GM12878 (cell line): ENCODE measurements around the gene OXCT1. TPM values are rescaled to one million over a fixed set of nuclear protein-coding genes. Genes with fewer than 3 reads are reported as not detected.

Source experiments
- ATAC-seq: fragments of 200-7000 bp; cut with Tn5 transposase; 3 replicates; pipeline ENCODE4 v1.9.1; 2020; ENCODE audit warnings: mild to moderate bottlenecking, moderate library complexity
- BruUV-seq: library from RNA; stranded (reverse); fragments of 400-500 nt; replicated peaks from 2 replicates; lab custom pipeline; 2021; lab: Mats Ljungman, UMichigan
- CTCF ChIA-PET: fragments of 300-600 bp; sonication (Branson Sonifier 250); formaldehyde crosslinking; extraction: SDS; loops from one replicate; lab custom pipeline; 2021; ENCODE audit warnings: inconsistent platforms; lab: Yijun Ruan, JAX
- POLR2A ChIA-PET: fragments of 350-600 bp; formaldehyde crosslinking; extraction: SDS; loops from one replicate; lab custom pipeline; 2021; ENCODE audit warnings: inconsistent platforms; lab: Charles Lee
- RAD21 ChIA-PET: fragments of 300-600 bp; sonication (Branson Sonifier 250); formaldehyde crosslinking; loops from one replicate; lab custom pipeline; 2023; ENCODE audit warnings: antibody characterized with exemption; ENCODE audit not compliant: unreplicated experiment; lab: Charles Lee
- SMC1A ChIA-PET: fragments of 300-600 bp; sonication (Branson Sonifier 250); formaldehyde crosslinking; loops from one replicate; lab custom pipeline; 2023; ENCODE audit not compliant: unreplicated experiment, uncharacterized antibody; lab: Charles Lee
- DNase-seq: peaks from one replicate; pipeline ENCODE4 v3.0.0-alpha.2; 2011; ENCODE audit warnings: low read depth, low spot score
- FAIRE-seq: peaks from 3 replicates; lab custom pipeline; 2011; peaks lifted over from hg19 to GRCh38; lab: Jason Lieb, UNC
- H2AFZ ChIP-seq: 2 replicates; pipeline ENCODE4 v1.6.0; 2011; ENCODE audit warnings: low read depth, low read length, control low read depth; ENCODE audit not compliant: control insufficient read depth
- H3K27ac ChIP-seq: 2 replicates; pipeline ENCODE4 v1.5.1; 2011; ENCODE audit warnings: control low read depth; ENCODE audit not compliant: control insufficient read depth, insufficient read depth
- H3K27me3 ChIP-seq, 2 experiments: replicated peaks in 1 of 2; 2 replicates each; pipeline versions ENCODE4 v1.6.0 to v1.6.1; 2011; ENCODE audit warnings: low read length in 1 of 2; ENCODE audit not compliant: control insufficient read depth in 2 of 2, insufficient read depth in 2 of 2
- H3K36me3 ChIP-seq, 2 experiments: 2 replicates each; pipeline ENCODE4 v1.5.1; 2011; ENCODE audit warnings: low read length in 1 of 2; ENCODE audit not compliant: control insufficient read depth in 2 of 2, insufficient read depth in 2 of 2
- H3K4me1 ChIP-seq: 2 replicates; pipeline ENCODE4 v1.6.1; 2011; ENCODE audit warnings: mild to moderate bottlenecking, low read length, moderate library complexity, mixed read lengths; ENCODE audit not compliant: control insufficient read depth, insufficient read depth
- H3K4me2 ChIP-seq: 2 replicates; pipeline ENCODE4 v1.6.0; 2011; ENCODE audit warnings: control low read depth; ENCODE audit not compliant: control insufficient read depth, insufficient read depth
- H3K4me3 ChIP-seq: fragments of 200-600 bp; sonication (generic); 2 replicates; pipeline ENCODE4 v1.5.1; 2016
- H3K79me2 ChIP-seq: 2 replicates; pipeline ENCODE4 v1.6.0; 2011; ENCODE audit warnings: low read length; ENCODE audit not compliant: control insufficient read depth, insufficient read depth
- H3K9ac ChIP-seq: 2 replicates; pipeline ENCODE4 v1.8.0; 2011; ENCODE audit warnings: low read length, control low read depth, mixed read lengths; ENCODE audit not compliant: control insufficient read depth, insufficient read depth
- H3K9me3 ChIP-seq: replicated peaks from 3 replicates; pipeline ENCODE4 v1.5.1; 2011; ENCODE audit warnings: mild to moderate bottlenecking, low read length; ENCODE audit not compliant: control insufficient read depth, insufficient read depth
- H4K20me1 ChIP-seq: 2 replicates; pipeline ENCODE4 v1.6.0; 2011; ENCODE audit not compliant: control insufficient read depth, insufficient read depth
- BMI1 ChIP-seq: fragments of 450-650 bp; IDR thresholded peaks from 2 replicates; pipeline ENCODE4 v1.6.1; 2016; ENCODE audit warnings: mild to moderate bottlenecking, moderate library complexity, borderline replicate concordance
- IKZF1 ChIP-seq: fragments of 450-650 bp; conservative IDR thresholded peaks from 2 replicates; pipeline ENCODE4 v1.6.1; 2017; ENCODE audit warnings: antibody characterized with exemption, mild to moderate bottlenecking
- IKZF2 ChIP-seq, 2 experiments: fragments of 450-650 bp; IDR thresholded peaks; 2 replicates each; pipeline ENCODE4 v1.6.1; 2017; ENCODE audit warnings: mild to moderate bottlenecking in 2 of 2, moderate library complexity in 2 of 2
- LARP7 ChIP-seq: fragments of 450-650 bp; IDR thresholded peaks from 2 replicates; pipeline ENCODE4 v1.6.1; 2017; ENCODE audit warnings: mild to moderate bottlenecking
- MEF2B ChIP-seq: fragments of 450-650 bp; IDR thresholded peaks from 2 replicates; pipeline ENCODE4 v1.6.1; 2018; ENCODE audit warnings: mild to moderate bottlenecking, moderate library complexity; ENCODE audit not compliant: partially characterized antibody, poor library complexity, severe bottlenecking
- MTA2 ChIP-seq: fragments of 450-650 bp; IDR thresholded peaks from 2 replicates; pipeline ENCODE4 v1.6.1; 2016; ENCODE audit warnings: low read depth, mild to moderate bottlenecking, moderate library complexity
- POU2F2 ChIP-seq: IDR thresholded peaks from 3 replicates; pipeline ENCODE4 v1.6.1; 2011; ENCODE audit warnings: low read depth, mild to moderate bottlenecking, low read length, borderline replicate concordance
- RB1 ChIP-seq: fragments of 450-650 bp; formaldehyde crosslinking; IDR thresholded peaks from 2 replicates; pipeline ENCODE4 v1.6.1; 2017; ENCODE audit warnings: mild to moderate bottlenecking, borderline replicate concordance
- WGBS: methylation state at CpG from one replicate; pipeline ENCODE4 v1.1.6; 2016; ENCODE audit warnings: low lambda C conversion rate; ENCODE audit not compliant: insufficient replicate concordance, insufficient coverage; ENCODE audit errors: missing lambda C conversion rate; 5-methylcytosine and 5-hydroxymethylcytosine counted together
- in situ Hi-C: fragments of 300-500 bp; cut with MboI; formaldehyde crosslinking; loops from 9 replicates; pipeline ENCODE4 v1.14.3; 2018; ENCODE audit warnings: mixed read lengths
- intact Hi-C: fragments of 100-400 bp; cut with micrococcal nuclease; formaldehyde crosslinking; loops from one replicate; pipeline ENCODE4 v1.14.2; 2022; ENCODE audit not compliant: unreplicated experiment
- polyA plus RNA-seq, 11 experiments: library from polyadenylated mRNA; depleted of rRNA in 4 of 11; unstranded in 6 of 11; stranded (reverse) in 5 of 11; fragments of >200 nt; fragmentation: Nextera tagmentation in 4 of 11; fragmentation: Illumina TruSeq in 1 of 11; extraction: Ambion mirVana in 4 of 11; extraction: Trizol in 1 of 11; gene quantifications; 1 replicate in 1 of 11; 2 replicates in 10 of 11; pipeline versions ENCODE4 v1.2.1 to v1.2.3, GENCODE V29; 2011 to 2016; ENCODE audit warnings: inconsistent platforms in 2 of 11, missing spikeins in 2 of 11, low read depth in 1 of 11
- total RNA-seq, 4 experiments: library from RNA; depleted of rRNA in 3 of 4; stranded (reverse); fragments of >200 nt in 3 of 4; fragmentation: Illumina TruSeq in 1 of 4; extraction: Trizol in 1 of 4; gene quantifications; 2 replicates each; pipeline versions ENCODE4 v1.2.1 to v1.2.3, GENCODE V29; 2013 to 2021
- TF ChIP-seq, protein P1 (sequence below): fragments of 450-650 bp; IDR thresholded peaks from 2 replicates; pipeline ENCODE4 v1.6.1; 2017; ENCODE audit warnings: low read depth, mild to moderate bottlenecking, moderate library complexity

Gene OXCT1
- total and polyA plus RNA-seq, 10 of the 15 experiments (the other 5 are each of a cell fraction or from before 2014, with no cell fraction given): 46.9 to 103 (median 70.5) TPM

GRCh38 chr5:41763574-41763973 is 106.7 kb downstream of the OXCT1 start:
- ATAC-seq: peak; percentile 68
- in situ Hi-C loops (no loop called here), intact Hi-C loops (no loop called here)
- Histone ChIP-seq H3K4me1 (peaks cover 21% of the 10 kb centered on the region), H3K9me3 (no peaks in the 10 kb centered on the region), H3K9ac (no peak overlapping the region), H2AFZ (no peak overlapping the region), H3K79me2 (no peaks in the 10 kb centered on the region), H3K4me3 (no peak overlapping the region), H3K27ac (peak overlapping the region; percentile 38)
- ChIA-PET SMC1A (interaction anchor here (0.7 to 10.5 kb wide), 12 partner anchors 11 to 852 kb away, joined by 3 to 104 read pairs (median 3); no protein-coding TSS in a partner anchor), POLR2A (interaction anchor here (1.1 to 1.3 kb wide), 2 partner anchors 10 to 11 kb away, joined by 3 to 7 read pairs; no protein-coding TSS in a partner anchor)
- no TSS peak for BruUV-seq
- no peak for DNase-seq
- no peak for FAIRE-seq
- TF ChIP-seq, protein P1, sequence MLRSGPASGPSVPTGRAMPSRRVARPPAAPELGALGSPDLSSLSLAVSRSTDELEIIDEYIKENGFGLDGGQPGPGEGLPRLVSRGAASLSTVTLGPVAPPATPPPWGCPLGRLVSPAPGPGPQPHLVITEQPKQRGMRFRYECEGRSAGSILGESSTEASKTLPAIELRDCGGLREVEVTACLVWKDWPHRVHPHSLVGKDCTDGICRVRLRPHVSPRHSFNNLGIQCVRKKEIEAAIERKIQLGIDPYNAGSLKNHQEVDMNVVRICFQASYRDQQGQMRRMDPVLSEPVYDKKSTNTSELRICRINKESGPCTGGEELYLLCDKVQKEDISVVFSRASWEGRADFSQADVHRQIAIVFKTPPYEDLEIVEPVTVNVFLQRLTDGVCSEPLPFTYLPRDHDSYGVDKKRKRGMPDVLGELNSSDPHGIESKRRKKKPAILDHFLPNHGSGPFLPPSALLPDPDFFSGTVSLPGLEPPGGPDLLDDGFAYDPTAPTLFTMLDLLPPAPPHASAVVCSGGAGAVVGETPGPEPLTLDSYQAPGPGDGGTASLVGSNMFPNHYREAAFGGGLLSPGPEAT: peak; percentile 63; the same call in 1 of the 2 replicates
- TF ChIP-seq POU2F2: 0 out of 3 replicates have a peak, but pooled peaks have one; percentile 30
- no peak for TF ChIP-seq RB1
- peak; percentile 37; the same call in 1 of the 2 replicates for TF ChIP-seq IKZF1
- TF ChIP-seq LARP7: no peak
- peak; percentile 26 to 61; a peak in 2 of 4 replicates for TF ChIP-seq IKZF2 (IDR thresholded peaks at IDR 0.05)
- TF ChIP-seq MEF2B: peak; percentile 22
- no peak for TF ChIP-seq BMI1
- peak; percentile 38; the same call in 1 of the 2 replicates for TF ChIP-seq MTA2
- TF ChIP-seq, all 136 proteins: peak for 6
- H4K20me1 ChIP-seq: no peaks in the 10 kb centered on the region
- H3K4me2 ChIP-seq: 0 out of 2 replicates have a peak overlapping the region, but pooled peaks have one; percentile 28
- CTCF ChIA-PET: interaction anchor here (0.9 to 6.8 kb wide), 5 partner anchors 8 to 78 kb away, joined by 3 to 28 read pairs (median 3); no protein-coding TSS in a partner anchor
- RAD21 ChIA-PET: interaction anchor here (0.7 to 7.9 kb wide), 5 partner anchors 15 to 104 kb away, joined by 3 to 46 read pairs (median 3); no protein-coding TSS in a partner anchor
- no peaks in the 10 kb centered on the region for H3K27me3 ChIP-seq
- WGBS: 57% methylated on average over 2 of the region's 2 CpGs
- peaks cover 2 to 4% of the 10 kb centered on the region in 2 experiments; a peak in 2 of 4 replicates for H3K36me3 ChIP-seq
